Tibial nerve (tissue), 4 donors: ENCODE results near the gene ASXL1. TPM values are rescaled to one million over a fixed set of nuclear protein-coding genes. Genes with fewer than 3 reads are reported as not detected.

ENCODE experiments used
- DNase-seq, 2 donors: peaks; one replicate each; pipeline ENCODE4 v3.0.0-alpha.2; 2019; ENCODE audit warnings: low spot score in 2 of 2
- H3K27ac ChIP-seq, 4 donors: fragments of 200-600 bp; sonication (generic) in 3 of 4; one replicate each; pipeline ENCODE4 v1.5.1; 2017 to 2019; ENCODE audit warnings: mild to moderate bottlenecking in 1 of 4
- H3K27me3 ChIP-seq, 2 donors: fragments of 200-600 bp; sonication (generic) in 1 of 2; one replicate each; pipeline versions ENCODE4 v1.5.1 to v1.6.0; 2017 to 2019
- H3K36me3 ChIP-seq, 3 donors: fragments of 200-600 bp; sonication (generic); one replicate each; pipeline ENCODE4 v1.5.1; 2018 to 2019
- H3K4me1 ChIP-seq, 4 donors: fragments of 200-600 bp; sonication (generic) in 3 of 4; one replicate each; pipeline ENCODE4 v1.5.1; 2017 to 2019
- H3K4me3 ChIP-seq, 4 donors: fragments of 200-600 bp; sonication (generic) in 3 of 4; one replicate each; pipeline ENCODE4 v1.5.1; 2017 to 2019; ENCODE audit warnings: mild to moderate bottlenecking in 1 of 4, moderate library complexity in 1 of 4
- H3K9me3 ChIP-seq, 4 donors: fragments of 200-600 bp; sonication (generic) in 3 of 4; one replicate each; pipeline ENCODE4 v1.5.1; 2017 to 2019
- CTCF ChIP-seq, 5 experiments: fragments of 200-600 bp in 3 of 5; fragments of 450-650 bp in 2 of 5; sonication (generic) in 3 of 5; IDR thresholded peaks; one replicate each; pipeline ENCODE4 v1.5.1; 2016 to 2019; ENCODE audit warnings: antibody characterized with exemption in 5 of 5, mild to moderate bottlenecking in 3 of 5, moderate library complexity in 2 of 5
- EP300 ChIP-seq, 2 donors: sonication (generic); formaldehyde crosslinking; IDR thresholded peaks; one replicate each; pipeline ENCODE4 v1.6.1; 2017; ENCODE audit warnings: antibody characterized with exemption in 2 of 2, mild to moderate bottlenecking in 1 of 2
- POLR2A ChIP-seq, 2 donors: fragments of 450-650 bp; IDR thresholded peaks; one replicate each; pipeline ENCODE4 v1.6.1; 2017; ENCODE audit warnings: antibody characterized with exemption in 2 of 2, mild to moderate bottlenecking in 2 of 2, moderate library complexity in 2 of 2
- WGBS, 2 donors: methylation state at CpG; one replicate each; pipeline ENCODE4 v1.1.5; 2018; 5-methylcytosine and 5-hydroxymethylcytosine counted together
- total RNA-seq, 4 donors: library from RNA; depleted of rRNA; stranded (reverse); fragments of >200 nt; gene quantifications; one replicate each; pipeline ENCODE4 v1.1.0, GENCODE V29; 2016

The ASXL1 gene
- total RNA-seq, 4 donors from 2014 or later: 108 to 194 (median 138) TPM

GRCh38 chr20:32434434-32434833 lies 76.3 kb downstream of the ASXL1 start:
- WGBS, 2 donors: 74 to 82% methylated on average over 12 to 19 of the region's 19 CpGs
- DNase-seq: no peak
- Histone ChIP-seq H3K27ac (no peak overlapping the region), H3K4me3 (no peak overlapping the region), H3K4me1 (peaks cover 0 to 15% (median 0%) of the 10 kb centered on the region in 4 donors), H3K9me3 (no peaks in the 10 kb centered on the region), H3K36me3 (peaks cover 0 to 100% (median 22%) of the 10 kb centered on the region in 3 donors), H3K27me3 (no peaks in the 10 kb centered on the region)
- TF ChIP-seq EP300 (IDR thresholded peaks at IDR 0.05): no peak
- TF ChIP-seq POLR2A (IDR thresholded peaks at IDR 0.05): no peak
- TF ChIP-seq CTCF (IDR thresholded peaks at IDR 0.05): no peak

GRCh38 chr20:32435449-32436107 lies 77.4 kb downstream of the ASXL1 start:
- no peaks in the 10 kb centered on the region for H3K27me3 ChIP-seq
- DNase-seq: no peak
- no peak for TF ChIP-seq POLR2A (IDR thresholded peaks at IDR 0.05)
- TF ChIP-seq CTCF (IDR thresholded peaks at IDR 0.05): no peak
- TF ChIP-seq EP300 (IDR thresholded peaks at IDR 0.05): no peak
- peaks cover 0 to 14% (median 0%) of the 10 kb centered on the region in 4 donors for H3K4me1 ChIP-seq
- no peak overlapping the region for H3K4me3 ChIP-seq
- 89 to 96% methylated on average over 12 of the region's 12 CpGs for WGBS, 2 donors
- H3K9me3 ChIP-seq: no peaks in the 10 kb centered on the region
- no peak overlapping the region for H3K27ac ChIP-seq
- H3K36me3 ChIP-seq: peaks cover 0 to 91% (median 22%) of the 10 kb centered on the region in 3 donors

- no peak for DNase-seq
- WGBS, 2 donors: 93 to 95% methylated on average over 11 of the region's 11 CpGs
- Histone ChIP-seq H3K27ac (no peak overlapping the region), H3K4me3 (no peak overlapping the region), H3K9me3 (no peaks in the 10 kb centered on the region), H3K27me3 (no peaks in the 10 kb centered on the region), H3K4me1 (peaks cover 0 to 11% (median 0%) of the 10 kb centered on the region in 4 donors), H3K36me3 (peaks cover 0 to 87% (median 22%) of the 10 kb centered on the region in 3 donors)
- no peak for TF ChIP-seq EP300 (IDR thresholded peaks at IDR 0.05)
- no peak for TF ChIP-seq POLR2A (IDR thresholded peaks at IDR 0.05)
- no peak for TF ChIP-seq CTCF (IDR thresholded peaks at IDR 0.05)
Observed at GRCh38 chr20:32436142-32436861, 78.2 kb downstream of the ASXL1 start.

- TF ChIP-seq CTCF (IDR thresholded peaks at IDR 0.05): no peak
- TF ChIP-seq POLR2A (IDR thresholded peaks at IDR 0.05): no peak
- TF ChIP-seq EP300 (IDR thresholded peaks at IDR 0.05): no peak
- Histone ChIP-seq H3K4me3 (no peak overlapping the region), H3K9me3 (no peaks in the 10 kb centered on the region), H3K27me3 (no peaks in the 10 kb centered on the region), H3K27ac (no peak overlapping the region), H3K4me1 (peaks cover 0 to 15% (median 0%) of the 10 kb centered on the region in 4 donors), H3K36me3 (peaks cover 0 to 80% (median 22%) of the 10 kb centered on the region in 3 donors)
- WGBS, 2 donors: 90 to 93% methylated on average over 7 of the region's 7 CpGs
- DNase-seq: no peak
Observed at GRCh38 chr20:32436968-32437367, 78.8 kb downstream of the ASXL1 start.
